ENCODE results near the gene PCMT1. TPM values are rescaled to one million over a fixed set of nuclear protein-coding genes. Genes with fewer than 3 reads are reported as not detected.
A peak's percentile ranks its signal among the peaks of the same experiment; 100 is the strongest.
"Not testable (repeated sequence)": the region's sequence is repeated elsewhere in the genome, so short reads cannot be mapped to it uniquely, and the experiment has no call there.

PCMT1 gene
- total and polyA plus RNA-seq, 2 of the 13 experiments (the other 11 are each of a cell fraction or from before 2014, with no cell fraction given), result 112 to 169 TPM

DNA sequence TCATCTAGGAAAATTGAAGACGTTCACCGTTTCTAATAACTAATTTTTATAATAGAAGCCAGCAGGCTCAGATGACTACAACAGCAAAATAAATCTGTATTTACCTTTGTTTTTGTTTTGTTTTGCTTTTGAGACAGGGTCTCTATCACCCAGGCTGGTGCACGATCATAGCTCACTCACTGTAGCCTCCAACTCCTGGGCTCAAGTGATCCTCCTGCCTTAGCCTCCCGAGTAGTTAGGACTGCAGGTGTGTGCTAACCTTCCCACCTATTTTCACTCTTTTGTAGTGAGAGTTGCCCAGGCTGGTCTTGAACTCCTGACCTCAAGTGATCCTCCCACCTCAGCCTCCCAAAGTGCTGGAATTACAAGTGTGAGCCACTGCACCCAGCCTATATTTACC lies 104.5 kb downstream of the PCMT1 start:
- Histone ChIP-seq H3K79me2 (ENCODE audit: insufficient read depth, low read length) (peaks cover 13% of the 10 kb centered on the region), H3K4me1 (ENCODE audit: insufficient read depth, low read length) (peaks cover 40% of the 10 kb centered on the region), H3K36me3 (replicated peaks in 1 of 2; ENCODE audit: control insufficient read depth in 1 of 2, insufficient read depth in 2 of 2, low read length in 2 of 2) (peaks cover 0 to 25% of the 10 kb centered on the region in 2 experiments; a peak in 2 of 5 replicates)
- H4K20me1 ChIP-seq (ENCODE audit: insufficient read depth, low read length); in situ Hi-C loops (cut with HindIII; ENCODE audit: extremely low pct_ligation_motif_present, low pct_unique_long_range_greater_than_20kb); intact Hi-C loops (cut with micrococcal nuclease; ENCODE audit: unreplicated experiment); H2AFZ ChIP-seq (ENCODE audit: low read length); H3K27ac ChIP-seq (ENCODE audit: extremely low read length, insufficient read depth, low read length); H3K4me3 ChIP-seq (replicated peaks in 1 of 3; ENCODE audit: insufficient read depth in 1 of 3, low read depth in 2 of 3, low read length in 3 of 3); H3K9ac ChIP-seq (ENCODE audit: insufficient read depth, low read depth, low read length); BruUV-seq (replicated peaks); FAIRE-seq; ATAC-seq; POLR2A ChIA-PET; H3K9me3 ChIP-seq (ENCODE audit: low read length); CTCF ChIA-PET (ENCODE audit: low intra/inter-chr PET ratio, low total read pairs); DNase-seq (ENCODE audit: low spot score); H3K27me3 ChIP-seq (ENCODE audit: control insufficient read depth in 1 of 2, insufficient read depth in 2 of 2, low read length in 2 of 2); H3K4me2 ChIP-seq (ENCODE audit: low read depth, low read length): not testable (repeated sequence)
- 96% methylated on average over 4 of the region's 4 CpGs for WGBS (ENCODE audit: low lambda C conversion rate)
- TF ChIP-seq, protein P1, sequence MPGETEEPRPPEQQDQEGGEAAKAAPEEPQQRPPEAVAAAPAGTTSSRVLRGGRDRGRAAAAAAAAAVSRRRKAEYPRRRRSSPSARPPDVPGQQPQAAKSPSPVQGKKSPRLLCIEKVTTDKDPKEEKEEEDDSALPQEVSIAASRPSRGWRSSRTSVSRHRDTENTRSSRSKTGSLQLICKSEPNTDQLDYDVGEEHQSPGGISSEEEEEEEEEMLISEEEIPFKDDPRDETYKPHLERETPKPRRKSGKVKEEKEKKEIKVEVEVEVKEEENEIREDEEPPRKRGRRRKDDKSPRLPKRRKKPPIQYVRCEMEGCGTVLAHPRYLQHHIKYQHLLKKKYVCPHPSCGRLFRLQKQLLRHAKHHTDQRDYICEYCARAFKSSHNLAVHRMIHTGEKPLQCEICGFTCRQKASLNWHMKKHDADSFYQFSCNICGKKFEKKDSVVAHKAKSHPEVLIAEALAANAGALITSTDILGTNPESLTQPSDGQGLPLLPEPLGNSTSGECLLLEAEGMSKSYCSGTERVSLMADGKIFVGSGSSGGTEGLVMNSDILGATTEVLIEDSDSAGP (CRISPR knock-in tag; IDR thresholded peaks at IDR 0.05; ENCODE audit: borderline replicate concordance), result 0 out of 2 replicates have a peak, but pooled peaks have one; percentile 13
- TF ChIP-seq, protein P2, sequence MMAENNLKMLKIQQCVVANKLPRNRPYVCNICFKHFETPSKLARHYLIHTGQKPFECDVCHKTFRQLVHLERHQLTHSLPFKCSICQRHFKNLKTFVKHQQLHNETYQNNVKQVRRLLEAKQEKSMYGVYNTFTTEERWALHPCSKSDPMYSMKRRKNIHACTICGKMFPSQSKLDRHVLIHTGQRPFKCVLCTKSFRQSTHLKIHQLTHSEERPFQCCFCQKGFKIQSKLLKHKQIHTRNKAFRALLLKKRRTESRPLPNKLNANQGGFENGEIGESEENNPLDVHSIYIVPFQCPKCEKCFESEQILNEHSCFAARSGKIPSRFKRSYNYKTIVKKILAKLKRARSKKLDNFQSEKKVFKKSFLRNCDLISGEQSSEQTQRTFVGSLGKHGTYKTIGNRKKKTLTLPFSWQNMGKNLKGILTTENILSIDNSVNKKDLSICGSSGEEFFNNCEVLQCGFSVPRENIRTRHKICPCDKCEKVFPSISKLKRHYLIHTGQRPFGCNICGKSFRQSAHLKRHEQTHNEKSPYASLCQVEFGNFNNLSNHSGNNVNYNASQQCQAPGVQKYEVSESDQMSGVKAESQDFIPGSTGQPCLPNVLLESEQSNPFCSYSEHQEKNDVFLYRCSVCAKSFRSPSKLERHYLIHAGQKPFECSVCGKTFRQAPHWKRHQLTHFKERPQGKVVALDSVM (CRISPR knock-in tag; IDR thresholded peaks at IDR 0.05), result peak; percentile 72

DNA sequence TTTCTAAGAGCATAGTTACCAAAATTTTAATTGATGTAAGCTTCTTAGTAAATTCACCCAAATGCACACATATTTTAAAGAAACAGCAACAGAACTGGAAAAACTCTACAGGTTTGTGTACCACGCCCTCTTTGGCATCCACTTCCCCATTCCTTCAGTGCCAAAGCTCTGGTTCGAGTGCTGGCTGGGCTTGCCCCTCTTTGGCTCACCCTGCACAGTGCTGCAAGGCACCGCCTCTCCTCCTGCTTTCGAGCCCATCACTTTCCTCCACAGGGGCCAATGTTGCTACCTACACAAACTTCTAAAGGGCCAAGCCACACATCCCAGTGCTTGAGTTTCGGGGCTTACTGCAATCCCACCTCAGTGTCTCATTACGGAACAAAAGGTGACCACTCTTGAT lies 105.0 kb downstream of the PCMT1 start:
- CTCF ChIA-PET (ENCODE audit: low intra/inter-chr PET ratio, low total read pairs), result no interaction called here
- in situ Hi-C loops (cut with HindIII; ENCODE audit: extremely low pct_ligation_motif_present, low pct_unique_long_range_greater_than_20kb), result no loop called here
- BruUV-seq (replicated peaks), result no TSS peak
- POLR2A ChIA-PET, result interaction anchor here (1.0 kb wide), 1 partner anchor 105 kb away, joined by 3 read pairs; the partner anchor contains the start of gene PCMT1
- WGBS (ENCODE audit: low lambda C conversion rate), result 91% methylated on average over 6 of the region's 6 CpGs
- peak overlapping the region; percentile 54; the same call in 1 of the 2 replicates for H3K4me2 ChIP-seq (ENCODE audit: low read depth, low read length)
- no peak overlapping the region for H2AFZ ChIP-seq (ENCODE audit: low read length)
- no peak overlapping the region for H3K9ac ChIP-seq (ENCODE audit: insufficient read depth, low read depth, low read length)
- peaks cover 46% of the 10 kb centered on the region for H3K4me1 ChIP-seq (ENCODE audit: insufficient read depth, low read length)
- intact Hi-C loops (cut with micrococcal nuclease; ENCODE audit: unreplicated experiment), result no loop called here
- DNase-seq (ENCODE audit: low spot score) (no peak), ATAC-seq (peak; percentile 20), FAIRE-seq (no peak)
- H4K20me1 ChIP-seq (ENCODE audit: insufficient read depth, low read length), result peaks cover 9% of the 10 kb centered on the region; the same call in 1 of the 2 replicates
- no peak overlapping the region for H3K4me3 ChIP-seq (replicated peaks in 1 of 3; ENCODE audit: insufficient read depth in 1 of 3, low read depth in 2 of 3, low read length in 3 of 3)
- TF ChIP-seq ZNF616 (CRISPR knock-in tag; IDR thresholded peaks at IDR 0.05; ENCODE audit: low read depth), result 0 out of 2 replicates have a peak, but pooled peaks have one; percentile 32
- no peak for TF ChIP-seq TMF1 (CRISPR knock-in tag; IDR thresholded peaks at IDR 0.05; ENCODE audit: low read depth)
- no peak for TF ChIP-seq ZFP62 (CRISPR knock-in tag; IDR thresholded peaks at IDR 0.05)
- TF ChIP-seq ZNF572 (CRISPR knock-in tag; IDR thresholded peaks at IDR 0.05), result no peak
- TF ChIP-seq ZNF772 (CRISPR knock-in tag; IDR thresholded peaks at IDR 0.05), result 0 out of 2 replicates have a peak, but pooled peaks have one; percentile 18
- TF ChIP-seq SIN3B (IDR thresholded peaks at IDR 0.05; ENCODE audit: low read length), result no peak
- no peak for TF ChIP-seq PAWR (CRISPR knock-in tag; IDR thresholded peaks at IDR 0.05; ENCODE audit: borderline replicate concordance)
- peaks cover 16% of the 10 kb centered on the region for H3K79me2 ChIP-seq (ENCODE audit: insufficient read depth, low read length)
- no peaks in the 10 kb centered on the region for H3K9me3 ChIP-seq (ENCODE audit: low read length)
- peak overlapping the region; percentile 44 for H3K27ac ChIP-seq (ENCODE audit: extremely low read length, insufficient read depth, low read length)
- H3K36me3 ChIP-seq (replicated peaks in 1 of 2; ENCODE audit: control insufficient read depth in 1 of 2, insufficient read depth in 2 of 2, low read length in 2 of 2), result peaks cover 0 to 25% of the 10 kb centered on the region in 2 experiments; a peak in 2 of 5 replicates
- no peaks in the 10 kb centered on the region for H3K27me3 ChIP-seq (ENCODE audit: control insufficient read depth in 1 of 2, insufficient read depth in 2 of 2, low read length in 2 of 2)
